K562 (cell line): ENCODE data around the gene PPARD. TPM values are rescaled to one million over a fixed set of nuclear protein-coding genes. Genes with fewer than 3 reads are reported as not detected.

Experiments
- ATAC-seq: fragments of 200-7000 bp; cut with Tn5 transposase; 3 replicates; pipeline ENCODE4 v1.9.1; 2020; ENCODE audit warnings: moderate library complexity
- BruUV-seq: library from RNA; stranded (reverse); fragments of 400-500 nt; replicated peaks from 2 replicates; lab custom pipeline; 2021; lab: Mats Ljungman, UMichigan
- CTCF ChIA-PET: fragments of 300-600 bp; formaldehyde crosslinking; extraction: SDS; loops from one replicate; lab custom pipeline; 2021; ENCODE audit warnings: low intra/inter-chr PET ratio; lab: Yijun Ruan, JAX
- POLR2A ChIA-PET: fragments of 300-600, 350-650 bp; sonication (Branson Sonifier 250); formaldehyde crosslinking; extraction: SDS; loops from one replicate; lab custom pipeline; 2021; ENCODE audit warnings: antibody characterized with exemption, inconsistent platforms; lab: Yijun Ruan, JAX
- DNase-seq, 4 experiments: peaks; one replicate each; pipeline versions ENCODE4 v3.0.0 to v3.0.0-alpha.2; 2011 to 2018; ENCODE audit warnings: low spot score in 3 of 4, mixed read lengths in 3 of 4; ENCODE audit errors: extremely low read depth in 1 of 4
- FAIRE-seq: peaks from 2 replicates; lab custom pipeline; 2011; peaks lifted over from hg19 to GRCh38; lab: Jason Lieb, UNC
- H2AFZ ChIP-seq: 2 replicates; pipeline ENCODE4 v1.6.0; 2011; ENCODE audit warnings: low read depth, low read length, control low read depth, inconsistent platforms
- H3K27ac ChIP-seq: fragments of 200-600 bp; 3 replicates; pipeline ENCODE4 v1.8.0; 2011; ENCODE audit warnings: low read depth, mild to moderate bottlenecking, control low read depth, inconsistent platforms, low read length, moderate library complexity, mixed read lengths; ENCODE audit errors: extremely low read depth
- H3K27me3 ChIP-seq, 2 experiments: fragments of 300-600 bp in 1 of 2; 2 replicates in 1 of 2; 3 replicates in 1 of 2; pipeline versions ENCODE4 v1.6.0 to v1.8.0; 2011; ENCODE audit warnings: inconsistent platforms in 2 of 2, low read length in 2 of 2, mild to moderate bottlenecking in 1 of 2, mixed read lengths in 1 of 2, moderate library complexity in 1 of 2; ENCODE audit not compliant: control insufficient read depth in 2 of 2, insufficient read depth in 2 of 2
- H3K36me3 ChIP-seq: fragments of 300-600 bp; 3 replicates; pipeline ENCODE4 v1.8.0; 2011; ENCODE audit warnings: mild to moderate bottlenecking, low read length, inconsistent platforms; ENCODE audit not compliant: control insufficient read depth, insufficient read depth
- H3K4me1 ChIP-seq, 2 experiments: fragments of 200-600 bp in 1 of 2; replicated peaks in 1 of 2; 2 replicates in 1 of 2; 3 replicates in 1 of 2; pipeline versions ENCODE4 v1.5.1 to v1.8.0; 2011; ENCODE audit warnings: inconsistent platforms in 2 of 2, low read length in 2 of 2, mild to moderate bottlenecking in 1 of 2, mixed read lengths in 1 of 2, moderate library complexity in 1 of 2; ENCODE audit not compliant: control insufficient read depth in 2 of 2, insufficient read depth in 2 of 2
- H3K4me2 ChIP-seq: 2 replicates; pipeline ENCODE4 v1.6.1; 2011; ENCODE audit warnings: low read length, control low read depth, inconsistent platforms, mixed read lengths; ENCODE audit not compliant: insufficient read depth
- H3K4me3 ChIP-seq: fragments of 200-600 bp; sonication (generic), shearing (Covaris generic); 2 replicates; pipeline ENCODE4 v1.5.1; 2016; ENCODE audit warnings: control low read depth, inconsistent platforms
- H3K79me2 ChIP-seq: fragments of 200-600 bp; 3 replicates; pipeline ENCODE4 v1.8.0; 2011; ENCODE audit warnings: low read length, inconsistent platforms; ENCODE audit not compliant: control insufficient read depth, insufficient read depth
- H3K9ac ChIP-seq, 2 experiments: 2 replicates each; pipeline versions ENCODE4 v1.6.0 to v1.6.1; 2011; ENCODE audit warnings: low read depth in 2 of 2, low read length in 2 of 2, control low read depth in 1 of 2, inconsistent platforms in 1 of 2, mild to moderate bottlenecking in 1 of 2, mixed read lengths in 1 of 2; ENCODE audit not compliant: insufficient read depth in 1 of 2
- H3K9me1 ChIP-seq: one replicate; pipeline ENCODE4 v1.6.0; 2011; ENCODE audit warnings: inconsistent platforms, mild to moderate bottlenecking, low read length, moderate library complexity; ENCODE audit not compliant: control insufficient read depth, insufficient read depth
- H3K9me3 ChIP-seq: replicated peaks from 2 replicates; pipeline ENCODE4 v1.5.1; 2011; ENCODE audit warnings: low read depth, low read length, inconsistent platforms; ENCODE audit not compliant: control insufficient read depth, insufficient read depth
- H4K20me1 ChIP-seq: replicated peaks from 2 replicates; pipeline ENCODE4 v1.6.1; 2011; ENCODE audit warnings: low read length, inconsistent platforms, mixed read lengths; ENCODE audit not compliant: control insufficient read depth, insufficient read depth
- ARNT ChIP-seq, 2 experiments: fragments of 450-650 bp; IDR thresholded peaks; 2 replicates each; pipeline ENCODE4 v1.6.1; 2016; ENCODE audit warnings: mild to moderate bottlenecking in 1 of 2
- CXXC5 ChIP-seq: fragments of 250-450 bp; sonication (Bioruptor Pico); IDR thresholded peaks from 2 replicates; pipeline ENCODE4 v1.8.0; 2022; ENCODE audit warnings: inconsistent platforms, mild to moderate bottlenecking, moderate library complexity
- DNMT1 ChIP-seq: fragments of 450-650 bp; IDR thresholded peaks from 2 replicates; pipeline ENCODE4 v1.6.1; 2016; ENCODE audit warnings: antibody characterized with exemption, mild to moderate bottlenecking
- KLF6 ChIP-seq: fragments of 250-450 bp; sonication (Bioruptor Pico); IDR thresholded peaks from 2 replicates; pipeline ENCODE4 v1.4.0; 2020; ENCODE audit warnings: mild to moderate bottlenecking, moderate library complexity, borderline replicate concordance
- POLR2AphosphoS5 ChIP-seq: IDR thresholded peaks from 2 replicates; pipeline ENCODE4 v1.6.1; 2011; ENCODE audit warnings: mild to moderate bottlenecking, low read depth, low read length, moderate library complexity; ENCODE audit not compliant: control insufficient read depth, insufficient read depth
- THAP7 ChIP-seq: fragments of 250-450 bp; sonication (Bioruptor Pico); IDR thresholded peaks from 2 replicates; pipeline ENCODE4 v1.5.0; 2021
- XRCC5 ChIP-seq: fragments of 200-400 bp; formaldehyde crosslinking; IDR thresholded peaks from 2 replicates; pipeline ENCODE4 v1.6.1; 2017; ENCODE audit warnings: low read depth, mild to moderate bottlenecking, low read length
- ZBTB11 ChIP-seq, 3 experiments: fragments of 200-800 bp in 1 of 3; fragments of 250-450 bp in 1 of 3; fragments of 450-650 bp in 1 of 3; sonication (Bioruptor Pico) in 1 of 3; sonication (Bioruptor generic) in 1 of 3; formaldehyde crosslinking in 1 of 3; IDR thresholded peaks; 2 replicates each; pipeline versions ENCODE4 v1.6.1 to v1.8.0; 2016 to 2022; ENCODE audit warnings: mild to moderate bottlenecking in 2 of 3, missing genetic modification characterization in 2 of 3, missing compliant biosample characterization in 1 of 3, moderate library complexity in 1 of 3
- ZHX1 ChIP-seq: fragments of 150-350 bp; conservative IDR thresholded peaks from 2 replicates; pipeline ENCODE4 v1.6.1; 2014; ENCODE audit warnings: low read length
- ZNF263 ChIP-seq: sonication (generic); formaldehyde crosslinking; IDR thresholded peaks from 2 replicates; pipeline ENCODE4 v1.8.0; 2022; ENCODE audit warnings: mild to moderate bottlenecking, missing genetic modification reagents, borderline replicate concordance
- ZNF277 ChIP-seq: fragments of 250-450 bp; sonication (Bioruptor Pico); IDR thresholded peaks from 2 replicates; pipeline ENCODE4 v1.8.0; 2022; ENCODE audit warnings: inconsistent platforms, mild to moderate bottlenecking, moderate library complexity, borderline replicate concordance
- WGBS: fragments of 100-300 bp; shearing (Covaris generic); methylation state at CpG from one replicate; pipeline ENCODE4 v1.1.6; 2016; ENCODE audit warnings: low coverage, mixed read lengths; ENCODE audit not compliant: insufficient coverage; ENCODE audit errors: missing lambda C conversion rate; 5-methylcytosine and 5-hydroxymethylcytosine counted together
- in situ Hi-C: fragments of 300-500 bp; cut with MboI; formaldehyde crosslinking; loops from 4 replicates; pipeline ENCODE4 v1.15.0; 2018; ENCODE audit warnings: inconsistent platforms, mixed read lengths
- intact Hi-C: fragments of 100-400 bp; cut with micrococcal nuclease; formaldehyde crosslinking; loops from 2 replicates; pipeline ENCODE4 v1.14.2; 2022
- polyA plus RNA-seq, 8 experiments: library from polyadenylated mRNA; depleted of rRNA in 4 of 8; stranded (reverse) in 5 of 8; unstranded in 3 of 8; fragments of >200 nt; fragmentation: Nextera tagmentation in 2 of 8; fragmentation: Illumina TruSeq in 1 of 8; extraction: Ambion mirVana in 2 of 8; extraction: Trizol in 1 of 8; gene quantifications; 2 replicates each; pipeline versions ENCODE4 v1.2.1 to v1.2.3, GENCODE V29; 2011 to 2014; ENCODE audit warnings: inconsistent platforms in 1 of 8, missing spikeins in 1 of 8
- total RNA-seq, 7 experiments: library from RNA; depleted of rRNA in 6 of 7; stranded (reverse); fragments of >200 nt in 6 of 7; fragmentation: Illumina TruSeq in 2 of 7; extraction: Trizol in 2 of 7; gene quantifications; 2 replicates each; pipeline versions ENCODE4 v1.2.1 to v1.2.3, GENCODE V29; 2011 to 2021; ENCODE audit warnings: low replicate concordance in 1 of 7

Gene PPARD
- total and polyA plus RNA-seq, 9 of the 15 experiments (the other 6 are each of a cell fraction or from before 2014, with no cell fraction given), result 0.14 to 13.2 (median 3.8) TPM

- Histone ChIP-seq H3K9me1 (peaks cover 5% of the 10 kb centered on the region), H3K4me3 (peak overlapping the region; percentile 73), H3K4me1 (peaks cover 26 to 28% of the 10 kb centered on the region in 2 experiments; a peak in 4 of 5 replicates), H2AFZ (no peak overlapping the region), H3K9ac (peak overlapping the region; percentile 39 to 69; a peak in 3 of 4 replicates), H3K27me3 (peaks cover 0 to 5% of the 10 kb centered on the region in 2 experiments; a peak in 2 of 5 replicates), H3K27ac (no peak overlapping the region), H3K36me3 (peaks cover 7% of the 10 kb centered on the region; the same call in 1 of the 3 replicates), H4K20me1 (peaks cover 43% of the 10 kb centered on the region), H3K79me2 (peaks cover 37% of the 10 kb centered on the region), H3K4me2 (peak overlapping the region; percentile 92), H3K9me3 (no peaks in the 10 kb centered on the region)
- no TSS peak for BruUV-seq
- in situ Hi-C loops (loop anchor here (5.0 kb wide), 1 partner anchor 123 kb away; the partner anchor contains the start of gene RPL10A), intact Hi-C loops (loop anchor here (2.0 kb wide), 2 partner anchors 19 to 71 kb away; no protein-coding TSS in a partner anchor)
- peak; percentile 44 for FAIRE-seq
- no peak for DNase-seq
- POLR2A ChIA-PET, result interaction anchor here (0.7 to 3.5 kb wide), 17 partner anchors 9 to 1107 kb away, joined by 3 to 29 read pairs (median 4); partner anchors contain the start of genes HMGA1, RPL10A and ZNF76
- CTCF ChIA-PET, result interaction anchor here (0.7 to 2.7 kb wide), 3 partner anchors 106 to 1005 kb away, joined by 3 to 17 read pairs (median 5); partner anchors contain the start of gene RPL10A
- 36% methylated on average over 6 of the region's 6 CpGs for WGBS
- ATAC-seq, result no peak
- TF ChIP-seq ZNF277 (CRISPR knock-in tag), result no peak
- TF ChIP-seq KLF6 (CRISPR knock-in tag), result no peak
- peak in 1 of 2 experiments; percentile 97; a peak in 2 of 4 replicates for TF ChIP-seq ARNT (IDR thresholded peaks at IDR 0.05)
- no peak for TF ChIP-seq THAP7
- no peak for TF ChIP-seq DNMT1
- no peak for TF ChIP-seq POLR2AphosphoS5
- no peak for TF ChIP-seq CXXC5
- no peak for TF ChIP-seq ZNF263 (CRISPR knock-in tag)
- no peak for TF ChIP-seq XRCC5
- TF ChIP-seq ZBTB11 (CRISPR knock-in tag; IDR thresholded peaks at IDR 0.05), result 0 out of 6 replicates have a peak, but pooled peaks of 1 of the 3 experiments have one; percentile 10
- TF ChIP-seq ZHX1, result no peak
Observed at GRCh38 chr6:35343835-35344550, 1.6 kb downstream of the PPARD start.
